Hepatic stellate cell (primary cell): ENCODE results near the gene CSAD.
"Not testable (repeated sequence)": the region's sequence is repeated elsewhere in the genome, so short reads cannot be mapped to it uniquely, and the experiment has no call there.

Experiments used
- DNase-seq: peaks from one replicate; pipeline ENCODE4 v3.0.0; 2011; ENCODE audit warnings: low spot score

The CSAD gene

DNA sequence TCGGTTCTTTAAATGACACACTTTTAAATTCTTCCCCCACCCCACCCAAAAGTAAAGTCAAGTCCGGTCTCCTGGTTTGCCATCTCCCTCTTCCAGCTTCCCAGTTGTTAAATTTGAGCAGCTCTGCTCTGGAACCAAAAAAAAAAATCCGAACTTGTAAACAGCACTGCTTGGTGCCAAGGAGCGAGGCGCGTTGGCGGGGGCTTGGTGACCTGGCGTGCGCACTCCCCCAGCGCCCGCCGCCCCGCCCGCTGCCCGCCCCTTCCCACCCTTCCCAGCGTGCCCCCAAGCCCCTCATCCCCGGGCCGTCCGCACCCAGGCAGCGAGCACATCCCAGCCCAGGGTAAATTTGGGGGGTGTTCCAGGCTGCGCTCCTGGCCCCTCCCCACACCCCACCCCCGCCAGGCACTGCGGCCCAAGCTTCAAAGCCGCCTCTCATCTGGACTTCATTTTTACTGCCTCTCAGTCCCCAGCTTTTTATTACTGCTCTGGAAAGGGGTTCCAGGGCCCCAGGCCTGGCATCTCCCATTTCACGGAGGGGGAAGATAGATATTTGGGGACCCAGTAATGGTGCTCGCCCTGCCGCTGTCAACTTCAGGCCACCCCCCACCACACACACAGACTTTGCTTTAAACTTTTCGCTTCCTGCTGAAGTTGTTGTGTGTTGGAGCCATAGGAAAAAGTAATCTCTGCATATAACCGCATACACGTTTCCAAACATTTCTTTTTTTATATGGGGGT lies 38.0 kb upstream of the CSAD start:
- no peak for DNase-seq

DNA sequence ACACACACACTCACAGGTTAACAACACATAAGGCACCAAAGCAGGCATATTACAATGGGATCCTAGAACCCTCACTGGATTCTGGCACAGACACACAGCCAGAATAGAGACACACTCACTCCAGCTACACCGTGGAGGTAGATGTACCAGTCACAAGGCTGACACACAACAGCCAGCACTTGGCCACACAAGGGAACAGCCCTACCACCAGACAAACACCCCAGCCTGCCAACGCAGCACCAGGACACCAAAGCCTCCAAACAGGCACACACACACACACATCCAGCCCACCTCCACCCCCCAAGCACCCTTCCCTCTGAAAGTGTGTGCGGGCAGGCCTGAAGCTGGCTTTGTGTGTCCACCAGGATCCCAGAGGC lies 37.2 kb upstream of the CSAD start:
- DNase-seq, result no peak

DNA sequence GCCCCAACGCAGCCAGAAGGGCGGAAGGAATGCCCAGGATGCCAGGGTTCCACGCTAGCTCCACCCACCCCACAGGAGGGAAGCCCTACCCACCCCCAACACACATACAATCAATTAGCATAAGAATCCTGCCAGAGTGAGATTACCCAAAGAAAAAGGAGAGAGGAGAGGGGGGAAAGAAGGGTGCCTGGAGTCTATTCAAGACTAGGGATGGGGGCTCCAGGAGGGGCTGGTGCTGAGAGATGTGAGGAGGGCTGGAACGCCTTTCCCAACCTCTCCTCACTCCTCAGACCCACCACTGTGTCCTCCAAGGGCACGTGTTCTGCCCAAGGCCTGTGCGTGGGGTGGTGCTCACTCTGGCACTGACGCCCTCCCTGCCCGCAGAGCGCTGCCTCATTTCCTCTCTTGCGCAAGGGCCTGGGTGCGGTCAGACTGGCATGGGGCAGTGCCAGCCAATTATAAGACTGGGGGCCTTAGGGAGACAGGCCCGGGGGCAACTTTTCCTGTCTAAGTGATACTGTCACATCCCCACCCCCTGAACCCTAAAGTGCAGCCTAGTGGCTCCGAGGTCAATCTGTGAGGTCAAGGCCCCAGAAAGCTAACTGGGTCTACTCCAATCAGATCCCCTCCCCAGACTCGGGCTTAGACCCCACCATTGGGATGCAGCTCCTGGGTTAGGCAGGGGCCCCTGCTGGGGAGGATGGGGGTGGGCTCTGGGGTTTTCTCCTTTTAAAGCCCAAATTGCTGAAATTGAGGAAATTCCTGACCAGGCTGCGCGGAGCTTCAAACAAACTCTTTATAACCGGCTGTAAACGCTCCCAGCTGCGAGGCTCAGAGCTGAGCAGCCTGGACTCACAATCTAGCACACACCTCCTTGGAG lies 36.6 kb upstream of the CSAD start:
- no peak for DNase-seq

DNA sequence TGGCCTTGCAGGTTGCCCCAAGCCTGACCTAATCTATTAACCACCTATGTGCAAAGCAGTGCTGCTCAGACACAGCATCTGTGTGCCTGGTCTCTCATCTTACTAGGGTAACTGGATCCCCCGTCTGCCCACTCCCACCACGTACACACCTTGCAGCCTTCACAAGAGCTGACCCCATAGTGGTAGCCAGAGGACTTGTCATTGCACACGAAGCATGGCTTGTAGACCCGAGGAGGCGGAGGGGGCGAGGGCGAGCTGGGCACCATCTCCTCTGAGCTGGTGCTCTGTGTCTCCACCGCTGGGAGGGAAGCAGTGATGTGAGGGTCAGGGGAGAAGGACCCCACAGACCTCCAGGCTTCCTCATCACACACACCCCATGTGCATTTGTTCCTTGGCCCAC lies 34.8 kb upstream of the CSAD start:
- no peak for DNase-seq

- DNase-seq, result no peak
Observed at GRCh38 chr12:53214687-53215455, 34.1 kb upstream of the CSAD start.

DNA sequence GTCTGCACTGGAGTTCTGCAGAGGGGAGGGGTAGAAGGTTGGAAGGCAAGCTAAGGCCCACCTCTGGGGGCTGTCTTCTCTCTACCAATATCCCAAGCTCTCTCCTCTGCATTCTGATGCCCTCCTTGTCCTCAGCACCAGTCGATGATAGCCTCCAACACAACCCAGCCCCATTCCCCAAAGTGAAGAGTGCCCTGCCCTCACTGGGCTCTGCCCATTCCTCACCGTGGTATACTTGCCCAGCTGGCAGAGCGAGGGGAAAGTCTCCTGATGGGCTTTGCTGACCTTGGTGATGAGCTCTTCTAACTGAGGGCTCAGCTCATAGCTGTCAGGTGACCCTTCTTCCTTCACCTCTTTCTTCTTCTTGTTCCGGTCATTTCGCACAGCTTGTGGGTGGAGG lies 33.5 kb upstream of the CSAD start:
- no peak for DNase-seq

DNA sequence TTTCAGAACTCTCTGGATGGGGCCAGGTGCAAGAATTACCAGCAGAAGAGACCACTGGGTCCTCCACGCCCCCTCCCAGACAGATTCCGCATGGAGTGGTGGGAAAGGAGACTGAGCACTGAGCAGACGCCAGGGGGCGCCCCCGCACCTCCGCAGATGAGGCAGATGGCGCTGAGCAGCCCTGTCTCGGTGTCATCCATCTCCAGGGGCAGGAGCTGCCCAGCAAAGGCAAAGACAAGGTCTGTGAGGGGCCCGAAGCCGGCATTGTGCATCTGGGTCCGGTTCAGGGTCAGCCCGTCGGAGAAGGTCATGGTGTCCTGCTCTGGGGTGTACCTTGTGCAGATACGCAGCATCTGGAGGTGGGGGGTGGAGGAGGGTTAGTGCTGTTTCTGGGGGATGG lies 32.6 kb upstream of the CSAD start:
- peak; percentile 86 for DNase-seq

DNA sequence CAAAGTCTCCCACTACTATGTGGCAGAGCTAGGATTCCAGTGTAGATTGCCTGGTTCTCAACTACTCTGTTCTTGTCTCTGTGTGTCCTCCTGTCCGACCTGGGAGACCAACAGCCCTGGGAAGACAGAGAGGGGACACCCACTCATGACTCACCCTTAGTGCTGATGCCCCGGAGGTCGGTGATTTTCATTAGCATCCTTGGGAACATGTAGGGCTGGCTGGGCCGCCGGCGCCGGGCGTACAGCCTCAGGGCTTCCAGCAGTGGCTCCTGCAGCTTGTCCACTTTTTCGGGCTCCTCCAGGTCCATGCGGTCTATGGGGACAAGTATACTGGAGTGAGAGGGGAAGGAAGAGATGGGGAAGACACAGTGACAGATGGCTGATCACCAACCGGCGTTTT lies 32.2 kb upstream of the CSAD start:
- DNase-seq, result no peak

DNA sequence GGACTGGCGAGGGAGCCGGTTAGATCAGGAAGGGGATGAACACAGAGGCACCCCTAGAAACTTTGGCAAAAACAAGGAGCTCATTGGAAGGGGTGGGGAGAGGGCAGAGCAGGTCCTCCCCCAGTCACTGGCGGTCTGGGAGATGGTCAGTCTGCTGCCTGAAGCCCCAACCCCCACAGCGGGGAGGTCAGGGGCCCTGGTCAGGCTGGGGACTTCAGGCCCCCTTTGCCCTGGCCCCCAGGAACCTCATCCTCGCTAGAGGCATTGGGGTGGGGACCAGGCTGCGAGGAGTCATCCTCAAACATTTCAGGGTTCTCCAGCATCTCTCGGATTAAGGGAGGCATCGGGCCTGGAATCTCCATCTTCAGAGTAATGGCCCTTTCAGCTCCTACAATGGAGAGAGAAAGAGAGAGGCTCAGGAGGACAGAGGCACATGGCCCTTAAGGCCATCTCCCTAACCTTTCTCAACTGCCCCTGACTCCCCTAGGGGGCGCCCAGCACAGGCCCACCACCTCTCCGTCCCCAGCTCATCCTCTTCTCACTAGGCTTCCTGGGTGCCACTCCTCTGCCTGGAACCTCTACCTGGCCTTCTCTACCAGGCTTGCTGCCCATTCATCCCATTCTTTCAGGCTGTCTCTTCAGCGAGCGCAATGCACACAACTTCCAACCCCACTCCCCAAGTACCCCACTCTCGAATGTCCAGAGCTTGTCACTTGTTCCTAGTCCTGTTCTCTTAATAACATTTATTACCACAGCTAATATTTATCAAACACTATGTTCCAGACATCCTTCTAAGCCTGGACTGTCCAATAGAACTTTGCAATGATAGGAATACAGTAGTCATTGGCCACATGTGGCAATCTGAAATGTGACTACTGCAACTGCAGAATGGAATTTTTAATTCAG lies 31.0 kb upstream of the CSAD start:
- no peak for DNase-seq

- DNase-seq, result no peak
Observed at GRCh38 chr12:53210843-53211242, 30.1 kb upstream of the CSAD start.

GRCh38 chr12:53208877-53209463 lies 28.2 kb upstream of the CSAD start:
- no peak for DNase-seq

DNA sequence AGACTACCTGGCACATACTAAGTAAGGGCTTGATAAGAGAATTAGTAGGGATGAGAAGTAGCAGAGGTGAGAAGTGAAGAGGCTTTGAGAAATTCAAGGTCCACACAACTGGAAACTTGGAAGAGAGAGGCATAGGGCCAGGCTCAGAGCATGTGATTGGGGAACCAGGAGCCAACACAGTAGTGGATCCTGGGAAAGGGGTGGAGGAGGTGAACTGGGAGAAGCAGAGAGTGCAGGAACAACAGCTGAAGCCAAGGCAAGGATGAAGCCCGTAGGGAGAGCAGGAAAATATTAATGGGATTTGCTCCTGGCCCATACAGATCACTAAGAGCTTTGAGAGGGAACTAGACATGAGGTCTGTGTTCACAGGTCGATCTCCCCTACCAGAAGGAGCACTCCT lies 27.7 kb upstream of the CSAD start:
- no peak for DNase-seq

DNA sequence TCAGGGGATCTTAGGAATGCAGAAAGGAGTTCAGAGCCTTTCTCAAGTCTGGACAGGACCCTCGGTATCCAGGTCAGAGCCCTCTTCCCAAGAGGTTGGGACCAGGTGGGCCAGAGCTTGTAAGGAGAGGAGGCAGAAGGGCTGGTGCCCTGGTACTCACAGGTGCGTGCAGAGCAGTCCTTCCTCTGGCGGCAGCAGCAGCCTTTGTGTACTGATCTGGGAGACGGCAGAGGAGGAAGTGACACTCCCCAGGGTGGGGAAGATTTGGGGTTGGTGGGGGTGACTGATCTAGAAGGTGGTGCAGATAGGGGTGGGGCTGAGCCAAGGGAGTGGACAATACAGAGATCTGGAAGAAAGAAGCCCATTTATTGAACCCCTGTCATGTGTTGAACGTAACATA lies 26.3 kb upstream of the CSAD start, which contains the start of gene ITGB7:
Gene ITGB7 (minus strand): TSS at position 210 of the 400 bp plus-strand sequence. CDS start 6,808 bp downstream, outside the sequence.
- no peak for DNase-seq

- peak; percentile 97 for DNase-seq
Observed at GRCh38 chr12:53205747-53206419, 25.2 kb upstream of the CSAD start.

GRCh38 chr12:53204351-53204750 lies 23.6 kb upstream of the CSAD start:
- DNase-seq, result no peak

GRCh38 chr12:53202316-53202715 lies 21.6 kb upstream of the CSAD start:
- not testable (repeated sequence) for DNase-seq

- no peak for DNase-seq
Observed at GRCh38 chr12:53201639-53202038, 20.9 kb upstream of the CSAD start.

DNA sequence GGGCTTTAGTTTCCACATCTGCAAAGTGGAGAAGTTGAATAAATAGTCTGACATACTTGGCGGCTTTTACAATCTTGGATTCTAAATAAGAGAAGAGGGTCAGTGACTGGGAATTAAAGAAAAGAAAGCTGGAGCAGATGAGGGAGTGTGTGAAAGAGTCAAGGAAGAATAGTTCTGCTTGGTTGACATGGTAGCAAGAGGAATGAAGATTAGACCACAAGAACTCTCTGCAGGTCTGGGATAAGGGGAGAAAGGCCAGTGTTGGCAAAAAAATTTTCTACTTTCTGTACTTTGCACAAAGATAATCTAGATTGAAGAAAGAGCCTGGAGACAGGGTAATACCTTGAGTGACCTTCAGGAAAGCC lies 20.4 kb upstream of the CSAD start:
- DNase-seq, result peak; percentile 63

DNA sequence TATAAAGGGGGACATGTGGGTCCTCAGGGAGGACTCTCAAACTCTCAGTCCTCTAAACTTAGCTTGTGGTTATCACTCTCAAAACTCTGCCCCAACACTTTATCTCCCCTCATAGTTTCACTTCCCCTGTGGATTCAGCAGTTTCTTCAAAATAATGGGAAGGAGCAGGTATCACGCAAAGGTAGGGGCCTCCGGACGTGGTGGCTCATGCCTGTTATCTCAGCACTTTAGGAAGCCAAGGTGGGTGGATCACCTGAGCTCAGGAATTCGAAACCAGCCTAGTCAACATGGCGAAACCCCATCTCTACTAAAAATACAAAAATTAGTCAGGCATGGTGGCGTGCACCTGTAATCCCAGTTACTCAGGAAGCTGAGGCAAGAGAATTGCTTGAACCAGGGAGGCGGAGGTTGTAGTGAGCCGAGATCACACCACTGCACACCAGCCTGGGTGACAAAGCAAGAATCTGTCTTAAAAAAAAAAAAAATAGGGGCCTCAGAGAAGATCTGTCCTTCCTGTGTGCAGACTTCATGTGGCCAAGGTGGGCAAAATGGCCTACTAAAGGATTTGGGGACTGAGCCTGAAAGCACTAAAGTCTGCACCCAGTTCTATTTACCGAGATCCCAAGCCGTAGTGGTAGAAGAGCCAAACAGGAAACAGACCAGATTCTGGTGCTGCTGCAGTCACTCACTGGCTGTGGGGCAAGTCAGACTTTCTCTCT lies 19.9 kb upstream of the CSAD start:
- no peak for DNase-seq

DNA sequence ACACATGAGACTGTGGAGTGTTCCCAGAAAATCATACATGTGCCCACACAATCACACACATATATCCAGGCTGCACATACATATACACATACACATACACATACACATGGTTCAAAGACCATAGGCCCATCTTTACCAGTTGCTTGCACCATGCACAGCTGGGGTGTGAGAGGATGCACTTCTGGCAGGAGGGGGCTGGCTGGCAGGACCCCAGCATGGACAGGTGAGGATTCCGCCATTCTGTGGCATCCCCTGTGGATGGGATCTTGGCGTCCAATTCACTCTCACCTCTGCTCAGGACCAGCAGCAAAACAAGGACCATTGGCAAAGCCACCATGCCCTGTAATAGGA lies 19.4 kb upstream of the CSAD start:
- DNase-seq, result no peak
